Lung (tissue), 16 donors: ENCODE results near the gene ZNF165. TPM values are rescaled to one million over a fixed set of nuclear protein-coding genes. Genes with fewer than 3 reads are reported as not detected.
"Not testable (repeated sequence)": the region's sequence is repeated elsewhere in the genome, so short reads cannot be mapped to it uniquely, and the experiment has no call there.

Experiments
- ATAC-seq: fragments of 200-7000 bp; cut with Tn5 transposase; one replicate; pipeline ENCODE4 v1.9.1; 2020; ENCODE audit warnings: moderate number of reproducible peaks; ENCODE audit not compliant: insufficient read depth, low FRiP score
- DNase-seq, 3 donors: peaks; one replicate each; pipeline ENCODE4 v3.0.0-alpha.2; 2013 to 2017
- H3K27ac ChIP-seq, 2 donors: one replicate each; pipeline ENCODE4 v1.5.1; 2013; ENCODE audit warnings: mild to moderate bottlenecking in 2 of 2, moderate library complexity in 2 of 2, control low read depth in 1 of 2, inconsistent platforms in 1 of 2, low read depth in 1 of 2, low read length in 1 of 2
- H3K27me3 ChIP-seq, 3 donors: one replicate each; pipeline ENCODE4 v1.5.1; 2013; ENCODE audit warnings: low read length in 2 of 3; ENCODE audit not compliant: control insufficient read depth in 3 of 3, insufficient read depth in 3 of 3
- H3K36me3 ChIP-seq, 4 donors: one replicate each; pipeline ENCODE4 v1.5.1; 2013; ENCODE audit warnings: low read length in 4 of 4, mild to moderate bottlenecking in 1 of 4, moderate library complexity in 1 of 4; ENCODE audit not compliant: control insufficient read depth in 4 of 4, insufficient read depth in 4 of 4
- H3K4me1 ChIP-seq, 5 donors: one replicate each; pipeline ENCODE4 v1.5.1; 2013; ENCODE audit warnings: low read length in 5 of 5, mild to moderate bottlenecking in 2 of 5, moderate library complexity in 1 of 5; ENCODE audit not compliant: control insufficient read depth in 5 of 5, insufficient read depth in 5 of 5
- H3K4me3 ChIP-seq: one replicate; pipeline ENCODE4 v1.5.1; 2013; ENCODE audit warnings: mild to moderate bottlenecking, control low read depth, moderate library complexity
- H3K9ac ChIP-seq, 2 donors: one replicate each; pipeline ENCODE4 v1.5.1; 2013; ENCODE audit warnings: low read length in 2 of 2, control low read depth in 1 of 2; ENCODE audit not compliant: insufficient read depth in 1 of 2
- H3K9me3 ChIP-seq, 4 donors: one replicate each; pipeline ENCODE4 v1.5.1; 2013; ENCODE audit warnings: low read length in 3 of 4, mild to moderate bottlenecking in 1 of 4, moderate library complexity in 1 of 4; ENCODE audit not compliant: control insufficient read depth in 4 of 4, insufficient read depth in 3 of 4
- WGBS, 2 donors: extraction: QIAGEN DNeasy Blood & Tissue Kit; methylation state at CpG; one replicate each; pipeline ENCODE4 v1.1.7; 2013; 5-methylcytosine and 5-hydroxymethylcytosine counted together
- long read RNA-seq, 5 donors: transcript quantifications; one replicate each; lab custom pipeline, GENCODE V29; 2026
- polyA plus RNA-seq, 2 donors: library from polyadenylated mRNA; stranded (reverse); fragments of 200-250 nt; gene quantifications; one replicate each; pipeline ENCODE4 v1.2.1, GENCODE V29; 2013
- total RNA-seq, 2 donors: library from RNA; depleted of rRNA in 1 of 2; stranded (reverse); fragments of >200 nt in 1 of 2; gene quantifications; one replicate each; pipeline ENCODE4 v1.2.1, GENCODE V29; 2014 to 2021
- TF ChIP-seq, protein P1 (sequence below): IDR thresholded peaks from 2 replicates; pipeline ENCODE4 v1.5.1; 2012; ENCODE audit warnings: mild to moderate bottlenecking; ENCODE audit errors: control extremely low read depth, extremely low read depth
- donor health status: control.
- donor health status: control.
- donor health status: Bipolar disorder and iron deficiency.
- donor health status: healthy.
- donor health status: DM: yes; HTN: yes; CAD: no.

ZNF165 gene
- total RNA-seq, result 1 to 10 TPM; 2.6 to 4.0 TPM
- 1 to 10 TPM; 2.1 to 5.2 TPM for polyA plus RNA-seq
- long read RNA-seq, donor 1, result 0 reads
- long read RNA-seq, donor 2, result 0 reads
- long read RNA-seq, donor 3, result 0 reads
- long read RNA-seq, donor 4, result 0 reads
- long read RNA-seq, donor 5, result 0 reads

- Histone ChIP-seq H3K9ac (peak within 1 kb of the TSS; percentile 89 to 96), H3K27ac (peak within 1 kb of the TSS; percentile 89 to 95), H3K4me3 (peak within 1 kb of the TSS; percentile 57)
- H3K27me3 ChIP-seq, H3K4me1 ChIP-seq, DNase-seq, H3K9me3 ChIP-seq, H3K36me3 ChIP-seq: not testable (repeated sequence)
- ATAC-seq, result peak; percentile 12
- WGBS, 2 donors, result 0 to 1% methylated on average over 15 of the region's 15 CpGs
These were observed at the start of gene ZNF165 for GRCh38 chr6:28080381-28080630. Gene ZNF165 (plus strand): TSS chr6:28080568. CDS start chr6:28085481, 4,913 bp downstream.

DNA sequence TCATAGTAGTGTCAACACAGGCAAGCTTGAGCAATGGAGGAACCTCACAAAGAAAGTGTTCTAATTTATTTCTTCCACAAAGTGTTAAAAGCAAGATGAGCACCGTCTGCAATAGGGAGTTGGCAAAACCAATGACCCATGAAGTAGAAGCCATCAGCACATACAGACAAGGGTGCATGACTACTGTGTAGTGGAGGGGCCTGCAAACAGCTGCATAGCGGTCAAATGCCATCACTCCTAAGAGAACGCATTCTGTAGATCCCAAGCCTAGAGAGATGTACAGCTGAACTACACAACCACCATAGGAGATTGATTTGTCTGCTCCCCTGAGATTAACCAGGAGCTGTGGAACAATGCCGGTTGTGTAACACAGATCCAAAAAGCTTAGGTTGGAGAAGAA lies 26.8 kb upstream of the ZNF165 start:
- H3K4me3 ChIP-seq, result no peak overlapping the region
- ATAC-seq, result no peak
- no peak overlapping the region for H3K9ac ChIP-seq
- no peak overlapping the region for H3K27ac ChIP-seq
- no peaks in the 10 kb centered on the region for H3K4me1 ChIP-seq
- peaks cover 0 to 7% (median 2%) of the 10 kb centered on the region in 3 donors for H3K27me3 ChIP-seq
- H3K36me3 ChIP-seq, result no peaks in the 10 kb centered on the region
- TF ChIP-seq, protein P1, sequence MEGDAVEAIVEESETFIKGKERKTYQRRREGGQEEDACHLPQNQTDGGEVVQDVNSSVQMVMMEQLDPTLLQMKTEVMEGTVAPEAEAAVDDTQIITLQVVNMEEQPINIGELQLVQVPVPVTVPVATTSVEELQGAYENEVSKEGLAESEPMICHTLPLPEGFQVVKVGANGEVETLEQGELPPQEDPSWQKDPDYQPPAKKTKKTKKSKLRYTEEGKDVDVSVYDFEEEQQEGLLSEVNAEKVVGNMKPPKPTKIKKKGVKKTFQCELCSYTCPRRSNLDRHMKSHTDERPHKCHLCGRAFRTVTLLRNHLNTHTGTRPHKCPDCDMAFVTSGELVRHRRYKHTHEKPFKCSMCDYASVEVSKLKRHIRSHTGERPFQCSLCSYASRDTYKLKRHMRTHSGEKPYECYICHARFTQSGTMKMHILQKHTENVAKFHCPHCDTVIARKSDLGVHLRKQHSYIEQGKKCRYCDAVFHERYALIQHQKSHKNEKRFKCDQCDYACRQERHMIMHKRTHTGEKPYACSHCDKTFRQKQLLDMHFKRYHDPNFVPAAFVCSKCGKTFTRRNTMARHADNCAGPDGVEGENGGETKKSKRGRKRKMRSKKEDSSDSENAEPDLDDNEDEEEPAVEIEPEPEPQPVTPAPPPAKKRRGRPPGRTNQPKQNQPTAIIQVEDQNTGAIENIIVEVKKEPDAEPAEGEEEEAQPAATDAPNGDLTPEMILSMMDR, result no peak
- DNase-seq, result no peak
- H3K9me3 ChIP-seq, result no peaks in the 10 kb centered on the region
- WGBS, 2 donors, result 86 to 87% methylated on average over 4 of the region's 4 CpGs

GRCh38 chr6:28060405-28060804 lies 20.0 kb upstream of the ZNF165 start:
- H3K27me3 ChIP-seq, result peaks cover 0 to 2% (median 0%) of the 10 kb centered on the region in 3 donors
- no peak overlapping the region for H3K9ac ChIP-seq
- H3K4me3 ChIP-seq, result no peak overlapping the region
- no peaks in the 10 kb centered on the region for H3K36me3 ChIP-seq
- no peak overlapping the region for H3K27ac ChIP-seq
- no peaks in the 10 kb centered on the region for H3K4me1 ChIP-seq
- 24 to 42% methylated on average over 2 of the region's 2 CpGs for WGBS, 2 donors
- TF ChIP-seq, protein P1, result no peak
- no peak for ATAC-seq
- no peaks in the 10 kb centered on the region for H3K9me3 ChIP-seq
- DNase-seq, result no peak

DNA sequence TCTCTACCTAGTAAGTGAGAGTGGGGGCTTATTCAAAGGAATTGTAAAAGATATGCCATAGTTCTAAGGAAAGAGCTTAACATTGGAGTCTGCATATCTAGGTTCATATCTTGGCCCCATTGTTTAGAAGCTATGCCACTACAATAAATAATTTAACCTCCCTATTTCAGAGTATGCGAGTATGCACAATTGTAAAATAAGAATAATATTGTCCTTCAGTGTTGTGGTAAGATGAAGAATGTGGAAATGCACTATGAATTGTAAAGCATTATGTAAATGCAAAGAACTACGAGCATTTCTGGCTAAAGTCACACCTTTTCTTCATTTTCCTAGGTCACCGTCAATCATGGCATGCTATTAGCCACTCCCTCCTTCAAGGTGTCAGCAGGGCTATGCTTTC lies 16.1 kb upstream of the ZNF165 start:
- no peaks in the 10 kb centered on the region for H3K4me1 ChIP-seq
- no peak overlapping the region for H3K27ac ChIP-seq
- H3K9me3 ChIP-seq, result no peaks in the 10 kb centered on the region
- DNase-seq, result no peak
- H3K36me3 ChIP-seq, result no peaks in the 10 kb centered on the region
- H3K9ac ChIP-seq, result no peak overlapping the region
- WGBS, 2 donors, result 71 to 73% methylated on average over 3 of the region's 3 CpGs
- H3K27me3 ChIP-seq, result peaks cover 0 to 4% (median 0%) of the 10 kb centered on the region in 3 donors
- no peak overlapping the region for H3K4me3 ChIP-seq
- TF ChIP-seq, protein P1, result no peak
- no peak for ATAC-seq
